Hepatic stellate cell (primary cell): Measurements from ENCODE around the gene UMODL1.
"Not testable (repeated sequence)": the region's sequence is repeated elsewhere in the genome, so short reads cannot be mapped to it uniquely, and the experiment has no call there.

Experiments used
- DNase-seq: peaks from one replicate; pipeline ENCODE4 v3.0.0; 2011; ENCODE audit warnings: low spot score

Gene UMODL1

DNA sequence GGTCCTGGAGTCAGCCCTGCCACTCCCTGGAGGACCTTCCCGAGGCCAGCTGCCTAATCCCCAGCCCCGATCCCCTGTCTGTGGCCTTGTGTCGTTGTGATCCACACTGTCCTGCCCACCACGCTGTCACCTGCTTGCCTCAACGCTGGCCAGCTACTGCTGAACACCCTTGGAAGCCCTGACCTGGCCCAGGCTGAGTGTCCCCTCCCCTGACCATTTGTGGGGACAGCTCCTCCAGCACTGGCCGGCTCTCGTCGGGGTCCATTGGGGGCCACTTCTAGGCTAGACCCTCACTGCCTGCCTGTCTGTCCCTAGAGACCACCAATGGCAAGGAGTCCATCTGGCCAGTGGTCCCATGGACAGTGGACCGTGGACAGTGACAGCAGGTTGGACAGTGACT is 12.0 kb upstream of the UMODL1 start:
- no peak for DNase-seq

DNA sequence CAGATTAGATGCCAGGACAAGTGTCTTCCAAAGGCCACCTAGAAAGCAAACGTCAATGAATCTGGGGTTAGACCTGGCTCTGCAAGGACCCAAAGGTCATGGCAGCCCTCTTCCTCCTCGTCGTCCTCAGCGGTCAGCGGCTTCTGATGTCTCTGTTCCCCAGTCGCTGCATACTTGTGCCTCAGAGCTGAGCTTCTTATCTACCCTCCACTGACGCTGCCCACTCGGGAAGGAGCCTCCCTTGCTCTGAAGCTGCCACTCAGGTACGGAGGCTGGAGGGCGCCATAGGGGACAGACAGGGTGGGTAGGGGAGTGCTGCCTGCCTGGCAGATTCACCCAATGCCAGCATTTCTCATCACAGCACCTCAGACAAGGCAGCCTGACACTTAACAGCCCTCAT is 11.4 kb upstream of the UMODL1 start:
- DNase-seq, result no peak

- no peak for DNase-seq
These were observed 11.0 kb upstream of the UMODL1 start for GRCh38 chr21:42060166-42060565.

DNA sequence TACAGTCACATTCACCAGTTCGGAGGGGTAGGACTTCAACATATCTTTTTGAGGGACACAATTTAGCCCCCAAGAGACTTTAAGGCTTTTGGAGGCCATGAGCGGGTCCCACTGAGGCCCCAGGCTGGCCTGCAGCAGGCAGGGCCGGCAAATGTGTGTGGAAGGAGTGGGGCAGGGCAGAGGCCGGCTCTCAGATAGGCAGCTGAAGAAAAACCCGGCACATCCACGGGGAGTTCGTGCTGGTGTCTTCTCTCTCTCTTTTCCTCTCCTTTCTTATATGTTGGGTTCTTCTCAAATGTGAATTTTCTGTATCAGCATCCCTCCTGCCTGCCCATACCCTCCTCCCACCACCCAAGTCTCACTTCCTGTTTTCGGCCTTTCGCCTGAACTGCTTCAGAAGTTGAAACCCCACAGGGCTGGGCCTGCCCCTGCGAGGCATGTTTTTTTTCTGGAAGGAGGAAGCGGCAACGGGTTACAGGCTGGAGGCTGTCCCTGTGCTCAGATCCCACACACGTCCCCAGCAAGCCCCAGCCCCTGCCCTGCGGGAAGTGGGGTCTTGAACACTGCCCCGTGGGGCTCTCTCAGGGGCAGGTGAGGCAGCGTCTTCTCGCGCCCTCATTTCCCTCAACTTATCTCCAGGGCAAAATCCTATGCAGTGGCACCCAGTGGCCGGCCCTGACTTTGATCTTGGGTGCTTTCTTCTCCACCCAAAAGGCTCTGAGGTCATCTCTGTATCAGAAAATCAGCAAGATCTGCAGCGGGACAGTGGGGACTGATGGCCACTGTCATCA is 9.7 kb upstream of the UMODL1 start:
- no peak for DNase-seq

DNA sequence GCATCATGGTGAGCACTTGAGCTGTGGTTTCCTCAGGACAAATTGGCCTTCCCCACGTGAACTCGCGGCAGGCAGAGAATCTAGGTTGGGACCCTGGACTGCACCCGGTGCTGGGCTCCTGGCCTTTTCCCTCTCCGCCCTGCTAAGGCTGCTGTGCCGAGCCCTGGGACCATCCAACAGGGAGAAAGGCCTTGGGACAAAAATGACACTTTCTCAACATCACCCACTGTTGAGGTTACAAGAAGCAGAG is 9.2 kb upstream of the UMODL1 start:
- DNase-seq, result no peak

DNA sequence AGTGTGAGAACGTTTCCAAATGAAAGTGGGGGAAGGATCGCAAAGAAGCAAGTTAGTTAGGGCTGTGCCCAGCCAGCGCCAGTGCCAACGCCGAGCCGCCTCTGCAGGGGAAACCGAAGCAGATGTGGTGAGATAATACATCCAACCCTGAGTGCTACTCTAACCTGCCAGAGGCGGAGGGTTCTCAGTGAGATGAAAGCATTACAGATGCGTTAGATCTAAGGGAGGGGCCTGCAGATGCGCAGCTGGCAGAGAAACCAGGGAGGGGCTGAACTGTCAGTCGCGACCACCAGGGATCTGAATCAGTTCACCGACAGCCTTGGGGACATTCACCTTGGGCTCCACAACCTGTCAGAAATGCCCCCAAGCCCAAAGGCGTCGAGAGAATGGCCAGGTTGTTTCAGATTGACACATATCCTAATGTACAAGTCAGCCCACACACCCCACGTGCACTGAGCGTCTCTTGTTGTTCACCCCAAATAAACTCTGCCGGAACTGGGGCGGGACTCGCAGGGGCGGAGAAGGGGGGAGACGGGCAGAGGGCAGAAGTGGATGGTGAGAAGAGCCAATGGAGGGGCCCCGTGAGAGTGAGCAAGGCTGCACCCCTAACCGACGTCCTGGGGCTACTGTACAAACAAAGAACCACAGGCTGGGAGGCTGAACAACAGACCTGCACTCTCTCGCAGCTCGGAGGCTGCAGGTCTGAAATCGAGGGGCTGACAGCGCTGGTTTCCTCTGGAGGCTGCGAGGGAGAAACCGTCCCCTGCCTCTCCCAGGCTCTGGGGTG is 8.7 kb upstream of the UMODL1 start:
- no peak for DNase-seq

DNA sequence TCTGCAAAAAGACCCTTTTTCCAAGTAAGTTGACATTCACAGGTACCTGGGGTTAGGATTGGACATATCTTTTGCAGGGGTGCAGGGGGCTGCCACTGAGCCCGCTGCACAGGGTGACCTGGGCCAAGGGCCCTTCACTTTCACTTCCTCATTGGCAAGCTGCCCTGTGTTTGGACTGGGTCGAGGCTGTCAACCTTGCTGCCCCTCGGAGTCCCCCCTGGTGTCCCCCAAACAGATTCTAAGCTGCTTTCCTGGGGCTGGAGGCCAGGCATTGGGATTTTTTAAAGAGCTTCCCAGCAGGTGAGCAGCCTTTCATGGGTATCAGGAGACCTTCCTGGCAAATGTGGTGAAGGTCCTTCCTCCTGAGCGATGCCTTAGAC is 7.9 kb upstream of the UMODL1 start:
- no peak for DNase-seq

DNA sequence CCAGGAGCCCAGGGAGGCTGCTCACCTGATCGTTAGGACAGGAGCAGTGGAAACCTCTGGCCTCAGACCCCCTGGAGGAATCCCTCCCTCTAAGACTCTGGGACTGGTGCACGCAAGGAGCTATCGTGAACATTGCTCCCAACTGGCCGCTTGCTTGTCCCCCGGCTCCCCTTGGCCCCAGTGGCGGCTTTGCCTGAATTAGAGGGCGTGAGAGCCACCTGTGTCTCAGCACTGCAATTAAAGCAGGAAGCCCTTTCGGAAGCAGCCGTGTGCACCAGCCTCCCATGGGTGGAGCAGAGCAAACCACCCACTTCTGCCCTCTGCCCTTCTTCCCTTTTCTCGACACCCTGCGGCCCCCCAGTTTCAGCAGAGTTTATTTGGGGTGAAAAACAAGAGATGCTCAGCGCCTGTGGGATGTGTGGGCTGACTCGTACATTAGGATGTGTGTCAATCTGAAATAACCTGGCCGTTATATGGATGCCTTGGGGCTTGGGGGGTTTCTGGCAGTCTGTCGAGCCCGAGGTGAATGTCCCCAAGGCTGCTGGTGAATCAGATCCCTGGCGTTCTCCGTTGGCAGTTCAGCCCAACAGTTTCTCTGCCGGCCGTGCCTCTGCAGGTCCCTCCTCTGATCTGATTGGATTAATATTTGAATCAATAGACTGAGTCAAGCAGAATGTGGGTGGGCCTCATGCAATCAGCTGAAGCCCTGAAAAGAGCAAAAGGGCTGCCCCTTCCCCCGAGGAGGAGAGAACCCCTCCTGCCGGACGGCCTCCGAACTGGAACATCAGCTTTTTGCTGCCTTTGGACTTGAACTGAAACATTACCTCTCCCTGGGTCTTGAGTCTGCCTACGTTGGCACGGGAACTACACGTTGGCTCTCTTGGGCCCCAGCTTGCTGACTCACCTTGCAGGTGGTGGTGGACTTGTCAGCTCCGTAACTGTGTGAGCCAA is 7.3 kb upstream of the UMODL1 start:
- no peak for DNase-seq

GRCh38 chr21:42066521-42066920 is 4.6 kb upstream of the UMODL1 start:
- no peak for DNase-seq

DNA sequence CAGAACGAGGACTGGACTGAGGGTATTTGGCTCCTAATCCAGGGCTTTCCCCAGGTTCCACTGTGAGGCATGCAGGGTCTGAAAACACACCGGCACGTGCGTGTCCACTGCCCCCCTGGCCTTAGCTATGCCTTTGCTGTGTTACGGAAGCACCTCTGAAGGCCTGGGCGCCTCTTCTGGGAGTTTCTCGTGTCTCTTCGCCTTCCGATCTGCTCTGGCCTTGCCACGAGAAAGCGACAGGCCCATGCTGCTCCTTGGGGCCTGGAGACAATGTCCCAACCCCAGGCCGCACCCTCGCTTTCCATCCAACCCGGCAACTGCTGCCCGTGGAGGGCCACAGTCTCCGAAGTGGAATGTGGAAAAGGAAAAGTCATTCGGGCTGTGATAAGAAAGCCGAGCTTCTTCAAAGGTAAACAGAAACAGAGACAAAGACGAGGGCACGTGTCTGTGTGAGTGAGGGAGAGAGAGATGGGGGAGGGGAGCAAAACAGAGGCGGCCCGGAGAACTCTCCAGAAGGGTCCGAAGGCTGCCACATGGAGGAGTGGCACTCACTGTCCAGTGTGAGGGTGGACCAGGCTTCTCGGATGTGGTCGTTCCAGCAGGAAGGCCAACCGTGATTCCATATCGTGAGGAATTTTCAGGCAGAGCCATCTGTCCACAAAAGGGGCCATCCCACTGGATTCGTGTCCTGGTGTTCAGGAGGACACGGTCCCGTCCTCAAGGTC is 3.4 kb upstream of the UMODL1 start:
- no peak for DNase-seq

DNA sequence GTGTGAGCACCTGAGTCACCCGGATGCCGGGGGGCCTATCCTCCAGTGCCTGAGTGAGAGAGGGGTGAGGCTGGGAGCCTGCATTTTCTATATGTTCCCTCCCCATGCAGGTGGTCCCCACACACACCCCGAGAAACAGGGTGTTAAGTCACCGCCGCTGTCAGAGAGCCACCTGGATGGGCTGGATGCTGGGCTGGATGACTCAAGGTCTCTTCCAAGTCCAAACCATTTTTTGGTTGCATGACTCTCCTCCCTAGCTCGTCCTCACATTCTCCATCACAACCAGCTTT is 2.9 kb upstream of the UMODL1 start:
- DNase-seq, result no peak

- no peak for DNase-seq
These were observed 2.5 kb upstream of the UMODL1 start for GRCh38 chr21:42068592-42068991.

GRCh38 chr21:42069327-42069726 is 1.8 kb upstream of the UMODL1 start:
- no peak for DNase-seq

GRCh38 chr21:42069843-42070242 is 1.3 kb upstream of the UMODL1 start:
- DNase-seq, result no peak

DNA sequence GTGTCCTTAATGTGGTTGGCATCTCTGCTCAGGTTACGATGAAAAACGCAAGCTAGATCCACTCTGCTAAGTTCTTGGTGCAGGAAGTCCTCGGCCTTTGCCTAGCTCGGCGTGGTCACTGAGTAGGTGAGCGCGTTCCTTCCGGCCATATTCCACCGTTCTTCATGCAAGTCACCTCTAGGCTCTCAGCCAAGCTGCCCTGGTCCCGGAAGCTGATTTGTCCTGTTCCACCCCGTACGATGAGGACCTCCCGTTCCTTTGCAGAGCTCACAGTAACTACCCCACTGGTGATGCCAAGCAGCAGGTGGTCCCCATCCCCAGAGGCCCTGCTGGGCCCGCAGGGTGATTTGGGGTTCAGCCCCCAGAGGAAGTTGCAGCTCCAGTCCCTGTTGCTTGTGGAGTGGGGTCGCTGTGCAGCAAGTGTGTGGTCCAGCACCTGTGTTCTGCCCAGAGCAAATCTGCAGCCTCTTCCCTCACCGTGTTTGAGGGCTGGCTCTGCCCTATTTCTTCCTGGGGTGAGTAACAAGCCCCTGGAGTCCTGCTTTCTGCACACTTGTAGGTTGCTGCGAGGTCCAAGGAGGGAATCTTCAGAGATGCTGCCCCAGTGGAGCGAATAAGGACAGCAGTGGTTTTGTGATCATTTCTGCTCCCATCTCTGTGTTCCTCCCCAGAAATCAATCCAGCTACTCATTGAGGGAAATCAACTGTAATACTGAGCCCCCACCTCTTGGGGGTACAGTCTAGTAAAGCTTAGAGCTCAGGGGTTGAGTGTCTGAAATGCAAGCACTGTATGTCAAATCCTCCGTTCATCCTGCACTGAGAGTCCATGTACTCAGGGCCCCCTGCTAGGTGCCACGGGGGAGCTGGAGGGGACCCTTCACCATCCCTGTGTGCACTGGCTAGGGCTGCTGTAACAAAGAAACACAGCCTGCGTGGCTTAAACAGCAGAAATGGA is 2.3 kb downstream of the UMODL1 start:
- DNase-seq, result no peak

DNA sequence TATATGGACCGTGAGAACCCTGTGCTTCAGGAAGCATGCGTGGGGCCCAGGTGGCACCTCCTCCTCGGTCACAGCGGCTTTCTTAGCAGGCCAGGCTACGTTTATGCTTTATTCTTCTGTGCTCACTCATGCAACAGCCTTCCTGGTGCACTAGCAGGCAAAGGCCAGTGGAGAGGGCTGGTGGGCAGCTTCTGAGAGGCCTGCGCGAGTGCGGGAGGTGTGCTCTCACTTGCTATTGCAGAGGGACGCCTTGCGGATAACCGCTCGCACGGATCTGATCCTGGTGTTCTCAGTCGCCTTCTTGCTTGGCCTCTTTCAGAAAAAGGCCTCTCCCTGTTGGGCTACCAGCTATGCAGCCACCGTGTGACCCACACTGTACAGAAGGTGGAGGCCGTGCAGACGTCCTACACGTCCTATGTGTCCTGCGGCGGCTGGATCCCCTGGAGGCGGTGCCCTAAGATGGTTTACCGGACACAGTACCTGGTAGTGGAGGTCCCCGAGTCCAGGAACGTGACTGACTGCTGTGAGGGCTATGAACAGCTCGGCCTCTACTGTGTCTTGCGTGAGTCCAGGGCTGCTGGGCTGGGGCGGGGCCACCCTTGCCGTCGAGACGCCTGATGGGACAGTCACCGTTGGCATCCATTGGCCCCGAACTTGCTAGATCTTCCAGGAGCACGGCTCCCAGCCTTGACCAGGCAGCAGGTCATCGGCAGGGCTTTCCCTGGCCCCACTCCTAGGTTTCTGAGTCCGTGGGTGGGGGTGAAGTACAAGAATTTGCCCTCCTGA is 4.8 kb downstream of the UMODL1 start:
- DNase-seq, result no peak

DNA sequence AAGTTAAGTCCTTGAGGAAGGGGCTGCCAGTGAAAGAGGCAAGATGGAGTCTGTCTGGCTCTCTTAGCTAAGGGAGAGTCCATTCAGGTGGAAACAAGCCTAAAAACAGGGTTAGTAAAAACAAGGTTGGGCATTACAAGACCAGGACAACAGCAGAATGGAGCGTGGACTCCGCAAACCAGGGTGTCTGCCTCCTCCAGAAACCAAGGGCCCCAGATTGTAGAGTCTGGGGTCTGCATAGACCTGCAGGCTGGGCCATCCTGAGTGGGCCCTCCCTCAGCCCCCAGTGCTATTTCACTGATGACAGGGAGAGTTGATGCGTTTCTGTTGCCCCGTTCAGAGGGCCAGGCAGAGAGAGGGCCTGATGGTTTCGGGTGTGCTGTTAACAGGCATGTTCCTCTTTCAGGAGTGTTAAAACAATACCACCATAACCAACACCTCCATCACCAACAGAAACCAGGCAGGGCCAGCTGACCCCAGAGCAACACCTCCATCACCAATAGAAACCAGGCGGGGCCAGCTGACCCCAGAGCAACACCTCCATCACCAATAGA is 6.6 kb downstream of the UMODL1 start:
- not testable (repeated sequence) for DNase-seq

DNA sequence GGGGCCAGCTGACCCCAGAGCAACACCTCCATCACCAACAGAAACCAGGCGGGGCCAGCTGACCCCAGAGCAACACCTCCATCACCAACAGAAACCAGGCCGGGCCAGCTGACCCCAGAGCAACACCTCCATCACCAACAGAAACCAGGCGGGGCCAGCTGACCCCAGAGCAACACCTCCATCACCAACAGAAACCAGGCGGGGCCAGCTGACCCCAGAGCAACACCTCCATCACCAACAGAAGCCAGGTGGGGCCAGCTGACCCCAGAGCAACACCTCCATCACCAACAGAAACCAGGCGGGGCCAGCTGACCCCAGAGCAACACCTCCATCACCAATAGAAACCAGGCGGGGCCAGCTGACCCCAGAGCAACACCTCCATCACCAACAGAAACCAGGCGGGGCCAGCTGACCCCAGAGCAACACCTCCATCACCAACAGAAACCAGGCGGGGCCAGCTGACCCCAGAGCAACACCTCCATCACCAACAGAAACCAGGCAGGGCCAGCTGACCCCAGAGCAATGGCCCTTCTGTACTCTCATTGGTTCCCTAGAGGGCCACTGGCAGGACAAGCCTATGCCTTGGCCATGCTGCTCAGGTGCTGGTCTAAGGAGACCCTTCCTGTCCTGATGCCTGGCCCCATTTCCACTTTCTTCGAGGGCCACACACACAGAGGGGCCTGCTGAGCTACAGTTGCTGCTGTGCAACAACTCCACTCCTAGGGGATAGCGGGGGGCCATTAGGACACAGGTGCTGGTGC is 7.3 kb downstream of the UMODL1 start:
- DNase-seq, result not testable (repeated sequence)
